Measurements from ENCODE around the gene ZCWPW1. TPM values are rescaled to one million over a fixed set of nuclear protein-coding genes. Genes with fewer than 3 reads are reported as not detected.

The ZCWPW1 gene
- total and polyA plus RNA-seq, 2 of the 13 experiments (the other 11 are each of a cell fraction or from before 2014, with no cell fraction given): 2.4 to 2.5 TPM

DNA sequence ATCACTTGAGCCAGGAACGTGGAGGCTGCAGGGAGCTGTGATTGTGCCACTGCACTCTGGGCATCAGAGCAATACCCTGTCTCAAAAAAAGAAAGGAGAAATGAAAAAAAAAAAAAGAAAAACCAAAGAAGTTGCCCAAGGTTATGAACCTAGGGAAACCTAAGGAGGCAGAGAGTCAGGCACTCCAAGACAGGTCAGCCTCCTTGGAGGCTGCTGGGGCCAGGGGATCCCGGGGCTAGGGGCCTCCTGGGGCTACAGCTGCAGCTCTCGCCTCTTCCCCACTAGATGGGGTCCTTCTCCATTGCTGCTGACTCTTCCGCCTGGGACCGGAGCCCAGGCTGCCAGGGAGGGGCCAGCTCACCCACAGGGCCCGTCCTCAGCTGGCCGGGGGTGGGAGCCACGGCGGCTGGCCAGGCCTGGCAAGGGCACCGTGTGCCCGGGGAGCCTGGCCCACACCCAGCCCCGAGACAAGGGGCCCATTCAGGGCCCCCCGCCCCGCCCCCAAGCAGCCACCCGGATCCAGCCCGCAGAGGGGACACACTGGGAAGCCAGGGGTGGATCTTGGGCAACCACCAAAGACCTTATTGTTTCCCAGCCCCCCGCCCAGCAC lies 37.3 kb upstream of the ZCWPW1 start (continued):
- no peak for TF ChIP-seq MTA1 (CRISPR knock-in tag; IDR thresholded peaks at IDR 0.05; ENCODE audit: borderline replicate concordance)
- no peak for TF ChIP-seq LCORL (IDR thresholded peaks at IDR 0.05)
- 0 out of 2 replicates have a peak, but pooled peaks have one; percentile 40 for TF ChIP-seq LCORL (CRISPR knock-in tag; IDR thresholded peaks at IDR 0.05)
- TF ChIP-seq, protein P1, sequence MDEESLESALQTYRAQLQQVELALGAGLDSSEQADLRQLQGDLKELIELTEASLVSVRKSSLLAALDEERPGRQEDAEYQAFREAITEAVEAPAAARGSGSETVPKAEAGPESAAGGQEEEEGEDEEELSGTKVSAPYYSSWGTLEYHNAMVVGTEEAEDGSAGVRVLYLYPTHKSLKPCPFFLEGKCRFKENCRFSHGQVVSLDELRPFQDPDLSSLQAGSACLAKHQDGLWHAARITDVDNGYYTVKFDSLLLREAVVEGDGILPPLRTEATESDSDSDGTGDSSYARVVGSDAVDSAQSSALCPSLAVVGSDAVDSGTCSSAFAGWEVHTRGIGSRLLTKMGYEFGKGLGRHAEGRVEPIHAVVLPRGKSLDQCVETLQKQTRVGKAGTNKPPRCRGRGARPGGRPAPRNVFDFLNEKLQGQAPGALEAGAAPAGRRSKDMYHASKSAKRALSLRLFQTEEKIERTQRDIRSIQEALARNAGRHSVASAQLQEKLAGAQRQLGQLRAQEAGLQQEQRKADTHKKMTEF (CRISPR knock-in tag; IDR thresholded peaks at IDR 0.05): no peak; the same call in 1 of the 2 replicates
- TF ChIP-seq POGZ (CRISPR knock-in tag; IDR thresholded peaks at IDR 0.05): no peak
- TF ChIP-seq, protein P2, sequence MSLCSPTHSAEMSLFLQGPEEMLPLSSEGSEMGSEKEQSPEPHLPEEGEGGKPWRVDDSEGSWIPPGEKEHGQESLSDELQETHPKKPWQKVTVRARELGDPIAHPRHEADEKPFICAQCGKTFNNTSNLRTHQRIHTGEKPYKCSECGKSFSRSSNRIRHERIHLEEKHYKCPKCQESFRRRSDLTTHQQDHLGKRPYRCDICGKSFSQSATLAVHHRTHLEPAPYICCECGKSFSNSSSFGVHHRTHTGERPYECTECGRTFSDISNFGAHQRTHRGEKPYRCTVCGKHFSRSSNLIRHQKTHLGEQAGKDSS (CRISPR knock-in tag; IDR thresholded peaks at IDR 0.05; ENCODE audit: borderline replicate concordance, low read depth): no peak
- no peak for TF ChIP-seq ZNF12 (CRISPR knock-in tag; IDR thresholded peaks at IDR 0.05)
- TF ChIP-seq SRSF1 (optimal IDR thresholded peaks at IDR 0.05; ENCODE audit: low read depth, low read length): no peak
- no peak for TF ChIP-seq ZKSCAN1 (IDR thresholded peaks at IDR 0.05; ENCODE audit: low read length)
- TF ChIP-seq ZSCAN29 (CRISPR knock-in tag; conservative IDR thresholded peaks at IDR 0.05): no peak
- TF ChIP-seq DMAP1 (CRISPR knock-in tag; IDR thresholded peaks at IDR 0.05): 0 out of 2 replicates have a peak, but pooled peaks have one; percentile 31
- TF ChIP-seq CBX2 (IDR thresholded peaks at IDR 0.05; ENCODE audit: low read depth, low read length): no peak
- no peak for TF ChIP-seq CBX2 (CRISPR knock-in tag; IDR thresholded peaks at IDR 0.05; ENCODE audit: low read depth)
- peak; percentile 17; the same call in 1 of the 2 replicates for TF ChIP-seq ZNF768 (CRISPR knock-in tag; IDR thresholded peaks at IDR 0.05)
- no peak for TF ChIP-seq ZNF724P (CRISPR knock-in tag; IDR thresholded peaks at IDR 0.05; ENCODE audit: borderline replicate concordance)
- TF ChIP-seq CCDC6 (CRISPR knock-in tag; IDR thresholded peaks at IDR 0.05): no peak
- no peak for TF ChIP-seq NFATC3 (CRISPR knock-in tag; IDR thresholded peaks at IDR 0.05)
- no peak for TF ChIP-seq ZEB1 (IDR thresholded peaks at IDR 0.05; ENCODE audit: insufficient replicate concordance, low read depth)
- no peak for TF ChIP-seq GATAD1 (CRISPR knock-in tag; IDR thresholded peaks at IDR 0.05)
- no peak for TF ChIP-seq SP1 (IDR thresholded peaks at IDR 0.05)
- TF ChIP-seq SP1 (CRISPR knock-in tag; IDR thresholded peaks at IDR 0.05): no peak
- TF ChIP-seq, protein P3, sequence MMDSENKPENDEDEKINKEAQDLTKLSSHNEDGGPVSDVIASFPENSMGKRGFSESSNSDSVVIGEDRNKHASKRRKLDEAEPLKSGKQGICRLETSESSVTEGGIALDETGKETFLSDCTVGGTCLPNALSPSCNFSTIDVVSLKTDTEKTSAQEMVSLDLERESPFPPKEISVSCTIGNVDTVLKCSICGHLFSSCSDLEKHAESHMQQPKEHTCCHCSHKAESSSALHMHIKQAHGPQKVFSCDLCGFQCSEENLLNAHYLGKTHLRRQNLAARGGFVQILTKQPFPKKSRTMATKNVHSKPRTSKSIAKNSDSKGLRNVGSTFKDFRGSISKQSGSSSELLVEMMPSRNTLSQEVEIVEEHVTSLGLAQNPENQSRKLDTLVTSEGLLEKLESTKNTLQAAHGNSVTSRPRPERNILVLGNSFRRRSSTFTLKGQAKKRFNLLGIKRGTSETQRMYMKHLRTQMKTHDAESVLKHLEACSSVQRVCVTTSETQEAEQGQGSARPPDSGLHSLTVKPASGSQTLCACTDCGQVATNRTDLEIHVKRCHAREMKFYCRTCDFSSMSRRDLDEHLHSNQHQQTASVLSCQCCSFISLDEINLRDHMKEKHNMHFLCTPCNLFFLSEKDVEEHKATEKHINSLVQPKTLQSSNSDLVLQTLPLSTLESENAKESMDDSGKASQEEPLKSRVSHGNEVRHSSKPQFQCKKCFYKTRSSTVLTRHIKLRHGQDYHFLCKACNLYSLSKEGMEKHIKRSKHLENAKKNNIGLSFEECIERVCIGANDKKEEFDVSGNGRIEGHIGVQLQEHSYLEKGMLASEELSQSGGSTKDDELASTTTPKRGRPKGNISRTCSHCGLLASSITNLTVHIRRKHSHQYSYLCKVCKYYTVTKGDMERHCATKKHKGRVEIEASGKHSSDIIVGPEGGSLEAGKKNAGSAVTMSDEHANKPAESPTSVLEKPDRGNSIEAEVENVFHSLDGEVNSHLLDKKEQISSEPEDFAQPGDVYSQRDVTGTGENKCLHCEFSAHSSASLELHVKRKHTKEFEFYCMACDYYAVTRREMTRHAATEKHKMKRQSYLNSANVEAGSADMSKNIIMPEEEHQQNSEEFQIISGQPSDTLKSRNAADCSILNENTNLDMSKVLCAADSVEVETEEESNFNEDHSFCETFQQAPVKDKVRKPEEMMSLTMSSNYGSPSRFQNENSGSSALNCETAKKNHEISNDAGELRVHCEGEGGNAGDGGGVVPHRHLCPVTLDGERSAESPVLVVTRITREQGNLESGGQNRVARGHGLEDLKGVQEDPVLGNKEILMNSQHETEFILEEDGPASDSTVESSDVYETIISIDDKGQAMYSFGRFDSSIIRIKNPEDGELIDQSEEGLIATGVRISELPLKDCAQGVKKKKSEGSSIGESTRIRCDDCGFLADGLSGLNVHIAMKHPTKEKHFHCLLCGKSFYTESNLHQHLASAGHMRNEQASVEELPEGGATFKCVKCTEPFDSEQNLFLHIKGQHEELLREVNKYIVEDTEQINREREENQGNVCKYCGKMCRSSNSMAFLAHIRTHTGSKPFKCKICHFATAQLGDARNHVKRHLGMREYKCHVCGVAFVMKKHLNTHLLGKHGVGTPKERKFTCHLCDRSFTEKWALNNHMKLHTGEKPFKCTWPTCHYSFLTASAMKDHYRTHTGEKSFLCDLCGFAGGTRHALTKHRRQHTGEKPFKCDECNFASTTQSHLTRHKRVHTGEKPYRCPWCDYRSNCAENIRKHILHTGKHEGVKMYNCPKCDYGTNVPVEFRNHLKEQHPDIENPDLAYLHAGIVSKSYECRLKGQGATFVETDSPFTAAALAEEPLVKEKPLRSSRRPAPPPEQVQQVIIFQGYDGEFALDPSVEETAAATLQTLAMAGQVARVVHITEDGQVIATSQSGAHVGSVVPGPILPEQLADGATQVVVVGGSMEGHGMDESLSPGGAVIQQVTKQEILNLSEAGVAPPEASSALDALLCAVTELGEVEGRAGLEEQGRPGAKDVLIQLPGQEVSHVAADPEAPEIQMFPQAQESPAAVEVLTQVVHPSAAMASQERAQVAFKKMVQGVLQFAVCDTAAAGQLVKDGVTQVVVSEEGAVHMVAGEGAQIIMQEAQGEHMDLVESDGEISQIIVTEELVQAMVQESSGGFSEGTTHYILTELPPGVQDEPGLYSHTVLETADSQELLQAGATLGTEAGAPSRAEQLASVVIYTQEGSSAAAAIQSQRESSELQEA (CRISPR knock-in tag; IDR thresholded peaks at IDR 0.05; ENCODE audit: not compliant biosample characterization): no peak
- no peak for TF ChIP-seq PRPF4 (IDR thresholded peaks at IDR 0.05; ENCODE audit: low read depth, low read length, poor library complexity, severe bottlenecking)

Measured in HepG2 (cell line).